Natural killer cell (primary cell): Measurements from ENCODE around the gene CEACAM18. TPM values are rescaled to one million over a fixed set of nuclear protein-coding genes. Genes with fewer than 3 reads are reported as not detected.
A peak's percentile ranks its signal among the peaks of the same experiment; 100 is the strongest.

Experiments used
- ATAC-seq, 3 donors: fragments of 150-1000 bp in 2 of 3; fragments of 200-7000 bp in 1 of 3; cut with Tn5 transposase; 1 replicate in 1 of 3; 2 replicates in 2 of 3; pipeline ENCODE4 v1.10.0; 2021; ENCODE audit warnings: mild to moderate bottlenecking in 2 of 3, moderate library complexity in 2 of 3
- DNase-seq, 2 donors: peaks; one replicate each; pipeline versions ENCODE4 v3.0.0 to v3.0.0-alpha.2; 2013 to 2021; ENCODE audit warnings: mixed read lengths in 1 of 2
- H3K27ac ChIP-seq: one replicate; pipeline ENCODE4 v1.5.1; 2013; ENCODE audit warnings: mild to moderate bottlenecking, low read length
- H3K27me3 ChIP-seq: one replicate; pipeline ENCODE4 v1.6.1; 2013; ENCODE audit warnings: low read length; ENCODE audit not compliant: control insufficient read depth, insufficient read depth
- H3K36me3 ChIP-seq: one replicate; pipeline ENCODE4 v1.6.1; 2013; ENCODE audit warnings: low read length; ENCODE audit not compliant: control insufficient read depth, insufficient read depth
- H3K4me1 ChIP-seq: one replicate; pipeline ENCODE4 v1.6.1; 2013; ENCODE audit warnings: low read length; ENCODE audit not compliant: control insufficient read depth, insufficient read depth
- H3K4me3 ChIP-seq: one replicate; pipeline ENCODE4 v1.5.1; 2013; ENCODE audit warnings: low read length
- H3K9me3 ChIP-seq: one replicate; pipeline ENCODE4 v1.6.1; 2013; ENCODE audit warnings: low read length; ENCODE audit not compliant: control insufficient read depth, insufficient read depth
- H3K27ac Mint-ChIP-seq, 2 donors: one replicate each; pipeline ENCODE4 v1.8.0; 2022; ENCODE audit warnings: mild to moderate bottlenecking in 2 of 2, mixed read lengths in 2 of 2, moderate library complexity in 1 of 2
- H3K27me3 Mint-ChIP-seq, 2 donors: one replicate each; pipeline ENCODE4 v1.8.0; 2022; ENCODE audit warnings: low read depth in 2 of 2, mixed read lengths in 2 of 2
- H3K36me3 Mint-ChIP-seq: one replicate; pipeline ENCODE4 v1.8.0; 2022; ENCODE audit warnings: mixed read lengths
- H3K4me1 Mint-ChIP-seq, 2 donors: one replicate each; pipeline ENCODE4 v1.8.0; 2022; ENCODE audit warnings: mixed read lengths in 2 of 2
- H3K4me3 Mint-ChIP-seq: one replicate; pipeline ENCODE4 v1.8.0; 2022; ENCODE audit warnings: mild to moderate bottlenecking, moderate library complexity, mixed read lengths
- H3K9me3 Mint-ChIP-seq, 2 donors: one replicate each; pipeline ENCODE4 v1.8.0; 2022; ENCODE audit warnings: mixed read lengths in 2 of 2
- WGBS: methylation state at CpG from one replicate; pipeline ENCODE4 v1.1.7; 2013; ENCODE audit warnings: missing lambda C conversion rate; ENCODE audit not compliant: insufficient coverage; 5-methylcytosine and 5-hydroxymethylcytosine counted together
- intact Hi-C: fragments of 100-400 bp; cut with micrococcal nuclease; formaldehyde crosslinking; loops from one replicate; pipeline ENCODE4 v1.14.2; 2022
- total RNA-seq, 4 donors: library from RNA; stranded (reverse); fragments of 120-200 nt in 1 of 4; gene quantifications; one replicate each; pipeline versions ENCODE4 v1.2.3 to v1.2.4, GENCODE V29; 2013 to 2022
- TF ChIP-seq, protein P1 (sequence below): fragments of 200-600 bp; IDR thresholded peaks from one replicate; pipeline ENCODE4 v1.8.0; 2022; ENCODE audit warnings: antibody characterized with exemption

Gene CEACAM18
- total RNA-seq, 3 donors from 2014 or later (not counting 1 experiment from before 2014, with no cell fraction given), result not detected

- ATAC-seq, result peak in 1 of 3 donors; percentile 21
- Histone ChIP-seq H3K4me3 (no peak overlapping the region), H3K36me3 (no peaks in the 10 kb centered on the region), H3K9me3 (no peaks in the 10 kb centered on the region), H3K27me3 (no peaks in the 10 kb centered on the region), H3K27ac (no peak overlapping the region), H3K4me1 (no peaks in the 10 kb centered on the region)
- no peak for DNase-seq
- H3K36me3 Mint-ChIP-seq, result no peaks in the 10 kb centered on the region
- no peaks in the 10 kb centered on the region for H3K4me1 Mint-ChIP-seq
- intact Hi-C loops, result no loop called here
- WGBS, result 83% methylated on average over 12 of the region's 12 CpGs
- no peak overlapping the region for H3K27ac Mint-ChIP-seq
- TF ChIP-seq, protein P1, sequence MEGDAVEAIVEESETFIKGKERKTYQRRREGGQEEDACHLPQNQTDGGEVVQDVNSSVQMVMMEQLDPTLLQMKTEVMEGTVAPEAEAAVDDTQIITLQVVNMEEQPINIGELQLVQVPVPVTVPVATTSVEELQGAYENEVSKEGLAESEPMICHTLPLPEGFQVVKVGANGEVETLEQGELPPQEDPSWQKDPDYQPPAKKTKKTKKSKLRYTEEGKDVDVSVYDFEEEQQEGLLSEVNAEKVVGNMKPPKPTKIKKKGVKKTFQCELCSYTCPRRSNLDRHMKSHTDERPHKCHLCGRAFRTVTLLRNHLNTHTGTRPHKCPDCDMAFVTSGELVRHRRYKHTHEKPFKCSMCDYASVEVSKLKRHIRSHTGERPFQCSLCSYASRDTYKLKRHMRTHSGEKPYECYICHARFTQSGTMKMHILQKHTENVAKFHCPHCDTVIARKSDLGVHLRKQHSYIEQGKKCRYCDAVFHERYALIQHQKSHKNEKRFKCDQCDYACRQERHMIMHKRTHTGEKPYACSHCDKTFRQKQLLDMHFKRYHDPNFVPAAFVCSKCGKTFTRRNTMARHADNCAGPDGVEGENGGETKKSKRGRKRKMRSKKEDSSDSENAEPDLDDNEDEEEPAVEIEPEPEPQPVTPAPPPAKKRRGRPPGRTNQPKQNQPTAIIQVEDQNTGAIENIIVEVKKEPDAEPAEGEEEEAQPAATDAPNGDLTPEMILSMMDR, result no peak
- H3K27me3 Mint-ChIP-seq, result peaks cover 18 to 33% of the 10 kb centered on the region in 2 donors
- H3K9me3 Mint-ChIP-seq, result no peaks in the 10 kb centered on the region
- H3K4me3 Mint-ChIP-seq, result no peak overlapping the region
Observed at GRCh38 chr19:51479531-51480331, 1.4 kb downstream of the CEACAM18 start.

- Histone ChIP-seq H3K27me3 (no peaks in the 10 kb centered on the region), H3K27ac (no peak overlapping the region), H3K36me3 (no peaks in the 10 kb centered on the region), H3K4me1 (no peaks in the 10 kb centered on the region), H3K9me3 (no peaks in the 10 kb centered on the region), H3K4me3 (no peak overlapping the region)
- TF ChIP-seq, protein P1, result no peak
- Mint-ChIP-seq H3K4me1 (no peaks in the 10 kb centered on the region), H3K27ac (no peak overlapping the region), H3K27me3 (peaks cover 24 to 39% of the 10 kb centered on the region in 2 donors), H3K9me3 (no peaks in the 10 kb centered on the region), H3K36me3 (no peaks in the 10 kb centered on the region), H3K4me3 (no peak overlapping the region)
- intact Hi-C loops, result no loop called here
- WGBS, result 45% methylated on average over 8 of the region's 8 CpGs
- no peak for ATAC-seq
- DNase-seq, result no peak
Observed at GRCh38 chr19:51480590-51480989, 2.3 kb downstream of the CEACAM18 start.

GRCh38 chr19:51485960-51486660, 7.8 kb downstream of the CEACAM18 start:
- intact Hi-C loops, result no loop called here

More at GRCh38 chr19:51485960-51486660, 7.8 kb downstream of the CEACAM18 start:
- 85% methylated on average over 5 of the region's 5 CpGs for WGBS
- H3K4me1 Mint-ChIP-seq, result no peaks in the 10 kb centered on the region
- DNase-seq (no peak), ATAC-seq (no peak)
- no peaks in the 10 kb centered on the region for H3K4me1 ChIP-seq
- H3K27ac ChIP-seq, result no peak overlapping the region
- H3K27me3 ChIP-seq, result no peaks in the 10 kb centered on the region
- no peaks in the 10 kb centered on the region for H3K9me3 ChIP-seq
- H3K4me3 ChIP-seq, result no peak overlapping the region
- H3K36me3 ChIP-seq, result no peaks in the 10 kb centered on the region
- TF ChIP-seq, protein P1, result no peak
- H3K9me3 Mint-ChIP-seq, result no peaks in the 10 kb centered on the region
- no peak overlapping the region for H3K27ac Mint-ChIP-seq
- H3K4me3 Mint-ChIP-seq, result no peak overlapping the region
- no peaks in the 10 kb centered on the region for H3K36me3 Mint-ChIP-seq
- peaks cover 10 to 25% of the 10 kb centered on the region in 2 donors for H3K27me3 Mint-ChIP-seq
